ENCODE measurements around the gene ZNF609.
"Not testable (repeated sequence)": the region's sequence is repeated elsewhere in the genome, so short reads cannot be mapped to it uniquely, and the experiment has no call there.

ZNF609 gene

GRCh38 chr15:64568765-64569164, 108.4 kb downstream of the ZNF609 start:
- in situ Hi-C loops (cut with MboI; ENCODE audit: low pct_unique_long_range_greater_than_20kb, low sequenced_read_pairs): no loop called here
- no peak for DNase-seq

- in situ Hi-C loops (cut with MboI; ENCODE audit: low pct_unique_long_range_greater_than_20kb, low sequenced_read_pairs): no loop called here
These were observed 111.5 kb downstream of the ZNF609 start for GRCh38 chr15:64571857-64572291.

GRCh38 chr15:64572856-64573255, 112.5 kb downstream of the ZNF609 start:
- in situ Hi-C loops (cut with MboI; ENCODE audit: low pct_unique_long_range_greater_than_20kb, low sequenced_read_pairs): no loop called here
- DNase-seq: no peak

More at GRCh38 chr15:64571857-64572291, 111.5 kb downstream of the ZNF609 start:
- peak; percentile 93 for DNase-seq

GRCh38 chr15:64574301-64575017, 114.1 kb downstream of the ZNF609 start:
- no peak for DNase-seq
- in situ Hi-C loops (cut with MboI; ENCODE audit: low pct_unique_long_range_greater_than_20kb, low sequenced_read_pairs): no loop called here

- DNase-seq: peak; percentile 71
- in situ Hi-C loops (cut with MboI; ENCODE audit: low pct_unique_long_range_greater_than_20kb, low sequenced_read_pairs): no loop called here
These were observed 120.5 kb downstream of the ZNF609 start for GRCh38 chr15:64580696-64581407.

- DNase-seq: no peak
- in situ Hi-C loops (cut with MboI; ENCODE audit: low pct_unique_long_range_greater_than_20kb, low sequenced_read_pairs): no loop called here
These were observed 121.0 kb downstream of the ZNF609 start for GRCh38 chr15:64581408-64581761.

- in situ Hi-C loops (cut with MboI; ENCODE audit: low pct_unique_long_range_greater_than_20kb, low sequenced_read_pairs): no loop called here
- DNase-seq: no peak
These were observed 121.8 kb downstream of the ZNF609 start for GRCh38 chr15:64582202-64582601.

- in situ Hi-C loops (cut with MboI; ENCODE audit: low pct_unique_long_range_greater_than_20kb, low sequenced_read_pairs): no loop called here
- no peak for DNase-seq
These were observed 123.1 kb downstream of the ZNF609 start for GRCh38 chr15:64583519-64583918.

- in situ Hi-C loops (cut with MboI; ENCODE audit: low pct_unique_long_range_greater_than_20kb, low sequenced_read_pairs): no loop called here
- no peak for DNase-seq
These were observed 123.6 kb downstream of the ZNF609 start for GRCh38 chr15:64583983-64584382.

GRCh38 chr15:64586259-64586870, 126.0 kb downstream of the ZNF609 start:
- in situ Hi-C loops (cut with MboI; ENCODE audit: low pct_unique_long_range_greater_than_20kb, low sequenced_read_pairs): no loop called here
- no peak for DNase-seq

- DNase-seq: no peak
- in situ Hi-C loops (cut with MboI; ENCODE audit: low pct_unique_long_range_greater_than_20kb, low sequenced_read_pairs): no loop called here
These were observed 126.6 kb downstream of the ZNF609 start for GRCh38 chr15:64586984-64587383.

- in situ Hi-C loops (cut with MboI; ENCODE audit: low pct_unique_long_range_greater_than_20kb, low sequenced_read_pairs): no loop called here
- DNase-seq: no peak
These were observed 129.2 kb downstream of the ZNF609 start for GRCh38 chr15:64589435-64590084.

GRCh38 chr15:64592845-64593244, 132.5 kb downstream of the ZNF609 start:
- in situ Hi-C loops (cut with MboI; ENCODE audit: low pct_unique_long_range_greater_than_20kb, low sequenced_read_pairs): not testable (repeated sequence)

GRCh38 chr15:64596701-64597476, 136.5 kb downstream of the ZNF609 start:
- DNase-seq: peak; percentile 84
- in situ Hi-C loops (cut with MboI; ENCODE audit: low pct_unique_long_range_greater_than_20kb, low sequenced_read_pairs): no loop called here

More at GRCh38 chr15:64592845-64593244, 132.5 kb downstream of the ZNF609 start:
- DNase-seq: not testable (repeated sequence)

- DNase-seq: no peak
These were observed 137.1 kb downstream of the ZNF609 start for GRCh38 chr15:64597477-64597822.

GRCh38 chr15:64599226-64599625, 138.8 kb downstream of the ZNF609 start:
- in situ Hi-C loops (cut with MboI; ENCODE audit: low pct_unique_long_range_greater_than_20kb, low sequenced_read_pairs): no loop called here
- no peak for DNase-seq

More at GRCh38 chr15:64597477-64597822, 137.1 kb downstream of the ZNF609 start:
- in situ Hi-C loops (cut with MboI; ENCODE audit: low pct_unique_long_range_greater_than_20kb, low sequenced_read_pairs): no loop called here

- in situ Hi-C loops (cut with MboI; ENCODE audit: low pct_unique_long_range_greater_than_20kb, low sequenced_read_pairs): no loop called here
These were observed 139.3 kb downstream of the ZNF609 start for GRCh38 chr15:64599716-64600115.

GRCh38 chr15:64600794-64601193, 140.4 kb downstream of the ZNF609 start:
- DNase-seq: no peak
- in situ Hi-C loops (cut with MboI; ENCODE audit: low pct_unique_long_range_greater_than_20kb, low sequenced_read_pairs): no loop called here

More at GRCh38 chr15:64599716-64600115, 139.3 kb downstream of the ZNF609 start:
- no peak for DNase-seq

- no peak for DNase-seq
- in situ Hi-C loops (cut with MboI; ENCODE audit: low pct_unique_long_range_greater_than_20kb, low sequenced_read_pairs): no loop called here
These were observed 143.9 kb downstream of the ZNF609 start for GRCh38 chr15:64604319-64604718.

All from KBM-7 (cell line).